Stimulated activated CD8-positive, alpha-beta memory T cell treated with anti-CD3 and anti-CD28 coated beads, Interleukin-12 subunit alpha, Interleukin-12 subunit beta, amount 100 ng/mL, for 24 hours (primary cell): ENCODE results near the gene TMEM208.

Experiments used
- DNase-seq: peaks from one replicate; pipeline ENCODE4 v3.0.0-alpha.2; 2020; ENCODE audit errors: extremely low read depth

Gene TMEM208

DNA sequence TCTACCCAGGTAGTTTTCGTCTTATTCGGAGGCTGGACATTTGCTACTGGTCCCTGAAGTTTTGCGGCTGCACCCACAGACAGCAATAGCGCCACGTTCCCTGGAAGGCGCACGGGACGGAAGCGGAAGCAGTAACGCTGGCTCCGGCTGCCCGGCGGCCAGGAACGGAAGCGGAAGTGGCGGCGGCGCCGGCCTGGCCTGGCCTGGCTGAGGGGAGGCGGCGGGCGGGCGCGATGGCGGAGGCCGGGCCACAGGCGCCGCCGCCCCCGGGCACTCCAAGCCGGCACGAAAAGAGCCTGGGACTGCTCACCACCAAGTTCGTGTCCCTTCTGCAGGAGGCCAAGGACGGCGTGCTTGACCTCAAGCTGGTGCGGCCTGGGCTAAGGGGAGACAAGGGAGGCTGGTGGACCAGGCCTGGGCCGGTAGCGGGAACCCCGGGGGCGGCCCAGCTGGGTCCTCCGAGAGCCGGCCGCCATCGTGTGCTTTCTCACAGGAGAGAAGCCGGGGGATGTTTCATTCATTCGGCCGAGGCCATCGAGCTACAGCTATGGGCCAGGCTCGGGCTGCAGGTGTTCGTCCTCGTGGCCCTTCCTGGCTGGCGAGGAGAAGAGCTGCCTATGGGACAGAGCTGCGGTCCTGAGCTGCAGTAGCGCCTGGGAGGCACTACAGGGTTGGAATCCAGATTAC, 34.8 kb upstream of the TMEM208 start, which contains the start of gene E2F4:
Gene E2F4, plus strand, starts transcription at position 161 of the 687 bp plus-strand sequence. Its CDS starts 73 bp downstream, at position 234.
- DNase-seq = peak; percentile 70

- DNase-seq = no peak
Observed at GRCh38 chr16:67192781-67193361, 34.1 kb upstream of the TMEM208 start.

- DNase-seq = no peak
Observed at GRCh38 chr16:67193536-67193935, 33.4 kb upstream of the TMEM208 start.

DNA sequence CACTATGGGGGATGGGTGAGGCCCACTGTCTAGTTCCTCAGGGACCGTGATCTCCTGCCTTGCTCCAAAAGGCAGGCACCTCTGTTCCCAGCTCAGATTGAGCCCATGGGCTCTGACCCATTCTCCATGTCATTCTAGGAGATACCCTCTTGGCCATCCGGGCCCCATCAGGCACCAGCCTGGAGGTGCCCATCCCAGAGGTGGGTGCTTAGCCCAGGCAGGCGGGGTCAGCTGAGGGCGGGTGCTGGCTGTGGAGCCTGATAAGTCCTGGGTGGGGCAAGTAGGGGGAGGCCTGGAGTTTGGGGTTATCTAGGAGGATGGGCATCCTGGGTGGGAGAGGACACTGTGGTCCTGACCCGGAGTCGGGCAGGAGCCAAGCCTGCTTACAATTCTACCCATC, 32.7 kb upstream of the TMEM208 start:
- DNase-seq = no peak

DNA sequence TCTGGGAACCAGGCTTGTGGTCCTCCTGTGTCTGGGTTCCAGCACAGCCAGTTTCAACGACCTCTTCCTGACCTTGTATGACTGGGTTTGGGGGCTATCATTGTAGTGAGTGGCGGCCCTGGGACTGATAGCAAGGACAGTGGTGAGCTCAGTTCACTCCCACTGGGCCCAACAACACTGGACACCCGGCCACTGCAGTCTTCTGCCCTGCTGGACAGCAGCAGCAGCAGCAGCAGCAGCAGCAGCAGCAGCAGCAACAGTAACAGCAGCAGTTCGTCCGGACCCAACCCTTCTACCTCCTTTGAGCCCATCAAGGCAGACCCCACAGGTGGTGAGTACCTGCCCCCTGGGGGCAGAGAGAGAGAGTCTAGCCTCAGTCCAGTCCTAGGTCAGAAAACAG, 31.3 kb upstream of the TMEM208 start:
- DNase-seq = no peak

DNA sequence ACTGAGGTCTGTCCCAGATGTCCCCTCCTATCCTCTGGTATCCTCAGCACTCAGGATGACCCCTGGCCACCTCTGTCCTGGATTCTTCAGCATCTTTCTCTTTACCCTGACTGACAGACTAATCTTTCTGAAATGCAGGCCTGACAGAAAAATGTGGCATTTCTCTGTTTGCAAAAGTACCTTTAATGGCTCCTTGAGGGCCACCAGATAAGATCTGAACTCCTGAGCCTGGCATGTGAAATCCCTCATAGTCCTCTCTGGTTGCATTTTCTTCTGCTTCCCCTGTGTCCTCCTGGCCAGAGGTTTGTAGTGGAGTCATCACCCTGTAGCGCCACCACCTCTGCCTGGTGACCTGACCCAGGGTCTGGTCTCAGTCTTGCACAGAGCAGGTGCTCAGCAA, 30.0 kb upstream of the TMEM208 start:
- no peak for DNase-seq

DNA sequence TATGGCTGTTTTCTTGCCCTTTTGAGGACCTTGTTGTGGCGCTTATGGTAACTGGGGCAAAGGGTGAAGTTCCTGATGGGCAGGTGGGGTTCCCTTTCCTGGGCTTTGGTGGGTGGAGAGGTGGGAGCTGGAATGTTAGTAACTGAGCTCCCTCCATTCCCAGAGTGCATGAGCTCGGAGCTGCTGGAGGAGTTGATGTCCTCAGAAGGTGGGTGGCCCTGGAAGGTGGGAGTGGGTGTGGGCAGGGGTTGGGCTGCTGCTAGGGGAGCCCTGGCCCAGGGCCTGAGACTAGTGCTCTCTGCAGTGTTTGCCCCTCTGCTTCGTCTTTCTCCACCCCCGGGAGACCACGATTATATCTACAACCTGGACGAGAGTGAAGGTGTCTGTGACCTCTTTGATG, 29.2 kb upstream of the TMEM208 start:
- no peak for DNase-seq

GRCh38 chr16:67198238-67198734, 28.6 kb upstream of the TMEM208 start:
- no peak for DNase-seq

DNA sequence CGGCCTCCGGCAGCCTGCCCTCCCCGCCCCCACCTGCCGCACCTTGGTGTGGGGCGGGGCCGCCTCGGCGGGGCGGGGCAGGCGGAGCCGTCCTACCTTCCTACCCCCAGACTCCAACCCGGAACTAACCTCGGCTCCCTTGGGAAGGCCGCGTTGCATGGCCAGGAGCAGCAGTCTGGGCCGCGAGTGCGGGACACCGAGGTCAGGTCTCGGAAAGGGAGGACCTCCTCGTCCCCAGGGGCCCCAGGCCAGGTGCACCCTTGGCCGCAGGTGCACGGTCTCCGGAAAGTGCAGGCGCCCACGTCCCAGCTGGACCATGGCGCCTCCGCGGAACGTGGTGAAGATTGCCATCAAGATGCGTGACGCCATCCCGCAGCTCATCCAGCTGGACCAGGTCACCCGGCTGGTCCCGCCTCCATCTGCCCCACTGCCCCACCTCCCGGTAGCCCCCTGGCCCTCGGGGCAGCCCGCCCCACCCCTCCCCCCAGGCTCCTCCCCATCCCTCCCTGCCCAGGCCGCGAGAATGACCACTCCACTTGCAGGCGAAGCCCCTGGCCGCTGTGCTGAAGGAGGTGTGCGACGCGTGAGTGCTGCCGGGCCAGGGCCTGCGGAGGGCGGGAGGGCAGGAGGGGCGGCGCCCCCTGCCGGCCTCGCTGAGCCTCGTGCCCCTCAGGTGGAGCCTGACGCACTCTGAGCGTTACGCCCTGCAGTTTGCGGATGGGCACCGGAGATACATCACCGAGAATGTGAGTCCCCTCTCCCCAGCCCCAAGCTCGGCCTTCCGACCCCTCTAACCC, 27.7 kb upstream of the TMEM208 start, which contains the start of gene ELMO3:
Gene ELMO3, plus strand, starts transcription at position 121 of the 797 bp plus-strand sequence. Its CDS starts 196 bp downstream, at position 317.
- no peak for DNase-seq

DNA sequence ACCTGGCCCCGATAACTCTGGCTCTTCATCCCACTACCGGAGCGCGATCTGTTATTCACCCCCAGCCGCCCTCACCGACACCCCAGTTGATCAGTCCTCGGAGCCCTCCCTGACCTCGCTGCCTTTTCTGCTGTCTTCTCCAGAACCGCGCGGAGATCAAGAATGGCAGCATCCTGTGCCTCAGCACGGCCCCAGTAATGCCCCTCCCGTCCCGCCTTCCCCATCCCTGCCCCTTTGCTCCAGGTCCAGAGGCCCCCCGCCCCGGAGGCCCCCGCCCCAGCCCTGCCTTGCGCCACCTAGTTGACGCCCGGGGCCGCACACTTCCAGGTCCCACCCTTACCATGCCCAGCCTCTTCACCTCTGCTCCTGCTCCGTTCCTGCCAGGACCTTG, 27.1 kb upstream of the TMEM208 start:
- DNase-seq = no peak

GRCh38 chr16:67200491-67200890, 26.4 kb upstream of the TMEM208 start:
- DNase-seq = no peak

- DNase-seq = no peak
Observed at GRCh38 chr16:67201411-67202345, 25.3 kb upstream of the TMEM208 start.

GRCh38 chr16:67202426-67202825, 24.5 kb upstream of the TMEM208 start:
- DNase-seq = no peak

- DNase-seq = no peak
Observed at GRCh38 chr16:67202956-67203493, 23.9 kb upstream of the TMEM208 start.

DNA sequence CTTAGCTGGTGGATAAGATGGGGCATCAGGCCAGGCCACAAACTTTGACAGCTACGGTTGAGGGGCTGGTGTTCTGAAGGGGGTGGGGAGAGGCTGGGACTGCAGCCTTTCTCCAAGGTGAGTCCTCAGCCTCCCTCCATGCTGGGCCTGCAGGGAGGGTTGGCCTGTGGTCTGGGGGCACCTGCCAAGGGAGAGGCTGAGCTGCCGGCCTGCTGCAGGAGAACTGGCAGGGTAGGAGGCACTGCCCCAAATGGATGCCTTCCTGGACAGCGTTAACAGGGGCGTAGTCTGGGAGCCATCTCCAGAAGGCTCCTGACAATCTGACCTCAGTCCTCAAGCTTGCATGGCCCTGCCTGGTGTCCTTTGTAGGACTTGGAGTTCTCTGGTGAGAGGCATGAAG, 22.9 kb upstream of the TMEM208 start:
- no peak for DNase-seq

GRCh38 chr16:67206129-67206837, 20.6 kb upstream of the TMEM208 start:
- no peak for DNase-seq

GRCh38 chr16:67206838-67207248, 20.1 kb upstream of the TMEM208 start:
- DNase-seq = no peak

DNA sequence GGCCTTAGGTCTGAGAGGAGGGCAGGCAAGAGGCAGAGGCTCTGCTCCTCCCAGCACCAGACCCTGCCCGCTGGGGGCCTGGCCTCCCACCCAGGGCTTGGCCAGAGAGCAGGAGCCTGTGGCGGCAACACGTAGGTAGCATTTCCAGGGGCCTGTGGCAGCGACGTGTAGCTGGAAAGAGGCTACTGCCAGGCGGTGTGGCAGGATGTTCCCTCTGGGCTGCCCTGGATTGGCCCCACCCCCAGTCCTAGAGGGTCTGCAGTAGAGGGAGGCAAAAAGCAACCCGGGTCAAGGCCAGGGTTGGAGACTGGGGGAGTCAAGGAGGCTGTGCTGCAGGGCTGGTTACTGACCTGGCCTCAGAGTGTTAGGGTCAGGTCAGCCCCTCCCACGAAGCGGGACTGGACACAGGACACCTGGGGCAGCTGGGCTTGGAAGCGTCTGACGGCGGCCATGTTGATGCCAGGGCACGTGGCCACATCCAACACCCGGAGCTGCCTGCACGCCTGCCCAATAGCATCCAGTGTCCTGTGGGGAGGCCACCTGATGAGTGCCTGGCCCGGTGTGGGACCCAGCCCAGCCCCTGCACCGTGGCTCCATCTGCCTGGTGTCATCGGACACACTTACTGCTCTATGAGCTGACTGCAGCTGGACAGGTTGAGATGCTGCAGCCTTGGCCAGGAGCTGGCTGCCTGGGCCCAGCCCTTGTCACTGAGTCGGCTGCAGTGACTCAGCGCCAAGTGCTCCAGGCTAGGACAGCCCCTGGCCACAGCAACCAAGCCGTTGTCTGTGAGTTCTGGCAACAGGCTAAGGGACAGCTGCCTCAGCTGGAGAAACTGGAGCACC, 19.5 kb upstream of the TMEM208 start:
- DNase-seq = no peak

- DNase-seq = no peak
Observed at GRCh38 chr16:67208154-67208896, 18.6 kb upstream of the TMEM208 start.
